B cell (primary cell): ENCODE measurements around the gene PAN2.

ENCODE experiments used
- CTCF ChIP-seq: fragments of 200-600 bp; IDR thresholded peaks from one replicate; pipeline ENCODE4 v1.8.0; 2022; ENCODE audit warnings: antibody characterized with exemption, mild to moderate bottlenecking
- EZH2 ChIP-seq: IDR thresholded peaks from 2 replicates; pipeline ENCODE4 v1.6.1; 2012; ENCODE audit warnings: borderline replicate concordance, low read depth, mild to moderate bottlenecking, moderate library complexity, low read length; ENCODE audit not compliant: insufficient read depth, poor library complexity, severe bottlenecking

- TF ChIP-seq CTCF (no peak), EZH2 (no peak)
Measured at GRCh38 chr12:56315622-56316473, 18.0 kb downstream of the PAN2 start, which contains the start of gene CNPY2.
